Measurements from ENCODE around the gene IL20RB.

- TF ChIP-seq CTCF (IDR thresholded peaks at IDR 0.05): no peak
- TF ChIP-seq POLR2A (IDR thresholded peaks at IDR 0.05): no peak
Observed at GRCh38 chr3:136946978-136947377, 10.8 kb upstream of the IL20RB start.
